Measurements from ENCODE around the gene TSR3. TPM values are rescaled to one million over a fixed set of nuclear protein-coding genes. Genes with fewer than 3 reads are reported as not detected.

Gene TSR3
- polyA plus RNA-seq, 1 of the 3 experiments (the other 2 are of a cell fraction), result 87.3 TPM

GRCh38 chr16:1378087-1378803 lies 26.6 kb upstream of the TSR3 start (continued):
- no peak for TF ChIP-seq EP300 (IDR thresholded peaks at IDR 0.05; ENCODE audit: borderline replicate concordance in 1 of 2, low read depth in 1 of 2, low read length in 1 of 2)

- H3K4me2 ChIP-seq, result peak overlapping the region; percentile 99; the same call in 1 of the 2 replicates
- H3K36me3 ChIP-seq (replicated peaks in 1 of 2; ENCODE audit: control insufficient read depth in 1 of 2, insufficient read depth in 2 of 2, low read length in 1 of 2), result peaks cover 0 to 3% of the 10 kb centered on the region in 2 experiments
- CTCF ChIA-PET, result interaction anchor here (0.6 to 3.9 kb wide), 5 partner anchors 8 to 40 kb away, joined by 3 to 39 read pairs (median 3); no protein-coding TSS in a partner anchor
Observed at GRCh38 chr16:1377406-1378010, 25.8 kb upstream of the TSR3 start.

More at GRCh38 chr16:1377406-1378010, 25.8 kb upstream of the TSR3 start:
- H3K9ac ChIP-seq, result no peak overlapping the region
- POLR2A ChIA-PET, result interaction anchor here (1.1 kb wide), 1 partner anchor 43 kb away, joined by 3 read pairs; the partner anchor contains the start of gene UQCC4
- H2AFZ ChIP-seq (ENCODE audit: low read depth), result no peak overlapping the region
- H3K9me3 ChIP-seq, result no peaks in the 10 kb centered on the region
- H3K4me3 ChIP-seq (ENCODE audit: low read depth in 2 of 2, low read length in 1 of 2), result no peak overlapping the region
- H3K27ac ChIP-seq (ENCODE audit: low read depth in 2 of 2, low read length in 1 of 2), result no peak overlapping the region
- peaks cover 9% of the 10 kb centered on the region; the same call in 1 of the 2 replicates for H3K79me2 ChIP-seq (ENCODE audit: insufficient read depth)
- TF ChIP-seq MAX (IDR thresholded peaks at IDR 0.05; ENCODE audit: low read depth), result no peak
- TF ChIP-seq RAD21 (IDR thresholded peaks at IDR 0.05; ENCODE audit: low read length), result no peak
- no peak for TF ChIP-seq TAF1 (IDR thresholded peaks at IDR 0.05; ENCODE audit: borderline replicate concordance, low read depth, low read length)
- TF ChIP-seq ELF1 (IDR thresholded peaks at IDR 0.05), result no peak
- no peak for TF ChIP-seq TCF12 (IDR thresholded peaks at IDR 0.05)
- TF ChIP-seq PBX3 (IDR thresholded peaks at IDR 0.05), result no peak
- no peak for TF ChIP-seq CHD2 (IDR thresholded peaks at IDR 0.05; ENCODE audit: low read length, partially characterized antibody)
- no peak for TF ChIP-seq GATA2 (CRISPR knock-in tag; IDR thresholded peaks at IDR 0.05)
- TF ChIP-seq NRF1 (IDR thresholded peaks at IDR 0.05; ENCODE audit: low read depth, low read length), result no peak
- TF ChIP-seq POLR2AphosphoS5 (IDR thresholded peaks at IDR 0.05; ENCODE audit: low read depth, low read length), result no peak
- no peak for TF ChIP-seq MEF2A (IDR thresholded peaks at IDR 0.05; ENCODE audit: borderline replicate concordance, low read depth)
- no peak for TF ChIP-seq CTCF (IDR thresholded peaks at IDR 0.05)
- no peaks in the 10 kb centered on the region for H3K27me3 ChIP-seq (ENCODE audit: insufficient read depth)
- peaks cover 10% of the 10 kb centered on the region for H3F3A ChIP-seq (replicated peaks; ENCODE audit: insufficient read depth)
- no peaks in the 10 kb centered on the region for H3K9me2 ChIP-seq
- H3K4me1 ChIP-seq (ENCODE audit: control insufficient read depth in 1 of 2, insufficient read depth in 2 of 2, low read depth in 1 of 2, low read length in 1 of 2), result peaks cover 9 to 12% of the 10 kb centered on the region in 2 experiments; a peak in 3 of 4 replicates
- 93% methylated on average over 9 of the region's 10 CpGs for WGBS (ENCODE audit: low lambda C conversion rate)
- no peak for DNase-seq
- no peaks in the 10 kb centered on the region for H4K20me1 ChIP-seq (ENCODE audit: insufficient read depth)

All from SK-N-SH (cell line).